ENCODE results near the gene HLA-DPB1. TPM values are rescaled to one million over a fixed set of nuclear protein-coding genes. Genes with fewer than 3 reads are reported as not detected.

HLA-DPB1 gene
- total and polyA plus RNA-seq, 5 donors from 2014 or later: 144 to 335 (median 194) TPM

DNA sequence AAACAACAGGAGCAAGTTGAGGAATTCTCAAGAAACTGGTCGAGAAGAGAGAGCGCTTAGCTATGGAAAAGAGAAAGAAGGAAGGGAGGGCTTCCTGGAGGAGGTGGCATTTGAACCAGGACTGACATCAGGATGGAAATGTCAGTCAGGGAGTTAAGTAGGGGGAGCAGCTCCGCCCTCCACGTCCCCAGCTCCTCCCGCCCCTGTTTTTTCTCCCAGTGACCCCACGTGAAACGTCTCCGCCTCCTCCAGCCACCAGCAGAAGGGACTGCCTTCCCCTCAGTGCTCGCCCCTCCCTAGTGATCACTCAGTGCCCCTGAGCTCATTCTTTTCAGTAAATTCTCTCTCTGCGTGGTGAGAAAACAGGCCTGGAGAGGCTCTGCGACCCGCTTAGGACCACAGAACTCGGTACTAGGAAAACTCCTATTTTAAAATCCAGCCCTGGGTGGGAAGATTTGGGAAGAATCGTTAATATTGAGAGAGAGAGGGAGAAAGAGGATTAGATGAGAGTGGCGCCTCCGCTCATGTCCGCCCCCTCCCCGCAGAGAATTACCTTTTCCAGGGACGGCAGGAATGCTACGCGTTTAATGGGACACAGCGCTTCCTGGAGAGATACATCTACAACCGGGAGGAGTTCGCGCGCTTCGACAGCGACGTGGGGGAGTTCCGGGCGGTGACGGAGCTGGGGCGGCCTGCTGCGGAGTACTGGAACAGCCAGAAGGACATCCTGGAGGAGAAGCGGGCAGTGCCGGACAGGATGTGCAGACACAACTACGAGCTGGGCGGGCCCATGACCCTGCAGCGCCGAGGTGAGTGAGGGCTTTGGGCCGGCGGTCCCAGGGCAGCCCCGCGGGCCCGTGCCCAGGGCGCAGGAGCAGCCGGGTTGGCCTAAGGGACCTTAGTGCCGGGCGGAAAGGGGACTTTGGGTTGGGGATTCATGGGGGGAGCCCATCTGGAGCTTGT lies 4.6 kb downstream of the HLA-DPB1 start:
- peak overlapping the region in 2 of 4 donors; percentile 41 to 68 for H3K4me3 Mint-ChIP-seq
- Histone ChIP-seq H3K9me3 (ENCODE audit: control insufficient read depth in 2 of 2, low read length in 2 of 2) (no peaks in the 10 kb centered on the region), H3K4me3 (ENCODE audit: low read depth, low read length) (no peak overlapping the region), H3K27me3 (ENCODE audit: control insufficient read depth, insufficient read depth, low read length) (no peaks in the 10 kb centered on the region), H3K4me1 (ENCODE audit: control insufficient read depth, insufficient read depth, low read length, poor library complexity, severe bottlenecking) (peaks cover 28% of the 10 kb centered on the region), H3K36me3 (ENCODE audit: control insufficient read depth, insufficient read depth, low read length) (peaks cover 19% of the 10 kb centered on the region), H3K27ac (ENCODE audit: insufficient read depth, low read length, poor library complexity, severe bottlenecking) (no peak overlapping the region)
- peak overlapping the region in 1 of 3 donors; percentile 33 for H3K27ac Mint-ChIP-seq
- H3K9me3 Mint-ChIP-seq: no peaks in the 10 kb centered on the region
- peaks cover 6% of the 10 kb centered on the region for H3K36me3 Mint-ChIP-seq
- H3K27me3 Mint-ChIP-seq: no peaks in the 10 kb centered on the region
- no peak for ATAC-seq (ENCODE audit: low read depth in 2 of 2)
- H3K4me1 Mint-ChIP-seq: peaks cover 4 to 41% (median 33%) of the 10 kb centered on the region in 4 donors
- DNase-seq: no peak

GRCh38 chr6:33081098-33081824 lies 5.5 kb downstream of the HLA-DPB1 start:
- Histone ChIP-seq H3K9me3 (ENCODE audit: control insufficient read depth in 2 of 2, low read length in 2 of 2) (no peaks in the 10 kb centered on the region), H3K27me3 (ENCODE audit: control insufficient read depth, insufficient read depth, low read length) (no peaks in the 10 kb centered on the region), H3K27ac (ENCODE audit: insufficient read depth, low read length, poor library complexity, severe bottlenecking) (no peak overlapping the region), H3K4me3 (ENCODE audit: low read depth, low read length) (no peak overlapping the region), H3K36me3 (ENCODE audit: control insufficient read depth, insufficient read depth, low read length) (peaks cover 28% of the 10 kb centered on the region), H3K4me1 (ENCODE audit: control insufficient read depth, insufficient read depth, low read length, poor library complexity, severe bottlenecking) (peaks cover 22% of the 10 kb centered on the region)
- Mint-ChIP-seq H3K27me3 (no peaks in the 10 kb centered on the region), H3K4me3 (peak overlapping the region in 3 of 4 donors; percentile 26 to 61 (median 53)), H3K4me1 (peaks cover 0 to 36% (median 29%) of the 10 kb centered on the region in 4 donors), H3K27ac (peak overlapping the region in 1 of 3 donors; percentile 59), H3K9me3 (no peaks in the 10 kb centered on the region), H3K36me3 (peaks cover 6% of the 10 kb centered on the region)
- DNase-seq (no peak), ATAC-seq (ENCODE audit: low read depth in 2 of 2) (no peak)

- no peaks in the 10 kb centered on the region for H3K27me3 ChIP-seq (ENCODE audit: control insufficient read depth, insufficient read depth, low read length)
- H3K4me1 Mint-ChIP-seq: peaks cover 0 to 33% (median 19%) of the 10 kb centered on the region in 4 donors
- H3K4me3 ChIP-seq (ENCODE audit: low read depth, low read length): no peak overlapping the region
- no peaks in the 10 kb centered on the region for H3K9me3 ChIP-seq (ENCODE audit: control insufficient read depth in 2 of 2, low read length in 2 of 2)
- H3K36me3 ChIP-seq (ENCODE audit: control insufficient read depth, insufficient read depth, low read length): peaks cover 37% of the 10 kb centered on the region
- peak overlapping the region in 1 of 4 donors; percentile 61 for H3K4me3 Mint-ChIP-seq
- peaks cover 6% of the 10 kb centered on the region for H3K36me3 Mint-ChIP-seq
- H3K27ac Mint-ChIP-seq: peak overlapping the region in 1 of 3 donors; percentile 5
- H3K27me3 Mint-ChIP-seq: no peaks in the 10 kb centered on the region
- H3K9me3 Mint-ChIP-seq: no peaks in the 10 kb centered on the region
- ATAC-seq (ENCODE audit: low read depth in 2 of 2) (no peak), DNase-seq (peak in 1 of 3 donors; percentile 45)
- H3K27ac ChIP-seq (ENCODE audit: insufficient read depth, low read length, poor library complexity, severe bottlenecking): no peak overlapping the region
- peaks cover 16% of the 10 kb centered on the region for H3K4me1 ChIP-seq (ENCODE audit: control insufficient read depth, insufficient read depth, low read length, poor library complexity, severe bottlenecking)
Measured at GRCh38 chr6:33082702-33083101, 6.9 kb downstream of the HLA-DPB1 start.

DNA sequence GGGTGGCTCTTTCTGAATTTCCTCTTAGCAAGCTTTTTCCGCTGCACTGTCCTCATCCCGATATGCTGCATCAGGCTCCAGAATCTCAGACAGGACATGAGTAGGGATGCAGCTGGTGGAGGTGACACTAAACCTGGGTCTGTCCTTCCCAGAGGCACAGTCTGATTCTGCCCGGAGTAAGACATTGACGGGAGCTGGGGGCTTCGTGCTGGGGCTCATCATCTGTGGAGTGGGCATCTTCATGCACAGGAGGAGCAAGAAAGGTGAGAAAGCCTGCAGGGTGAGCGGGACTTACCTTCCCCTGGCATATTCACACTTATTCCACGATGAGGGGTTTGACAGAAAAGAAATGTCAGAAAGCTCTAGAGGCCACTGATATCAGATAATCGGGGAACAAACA lies 9.8 kb downstream of the HLA-DPB1 start:
- peaks cover 4 to 16% (median 8%) of the 10 kb centered on the region in 4 donors for H3K4me1 Mint-ChIP-seq
- peaks cover 0 to 2% (median 0%) of the 10 kb centered on the region in 7 donors for H3K9me3 Mint-ChIP-seq
- H3K4me3 Mint-ChIP-seq: no peak overlapping the region
- Histone ChIP-seq H3K36me3 (ENCODE audit: control insufficient read depth, insufficient read depth, low read length) (peaks cover 37% of the 10 kb centered on the region), H3K27ac (ENCODE audit: insufficient read depth, low read length, poor library complexity, severe bottlenecking) (no peak overlapping the region), H3K9me3 (ENCODE audit: control insufficient read depth in 2 of 2, low read length in 2 of 2) (no peaks in the 10 kb centered on the region), H3K4me3 (ENCODE audit: low read depth, low read length) (no peak overlapping the region), H3K27me3 (ENCODE audit: control insufficient read depth, insufficient read depth, low read length) (no peaks in the 10 kb centered on the region), H3K4me1 (ENCODE audit: control insufficient read depth, insufficient read depth, low read length, poor library complexity, severe bottlenecking) (no peaks in the 10 kb centered on the region)
- peak overlapping the region in 1 of 3 donors; percentile 2 for H3K27ac Mint-ChIP-seq
- H3K36me3 Mint-ChIP-seq: peaks cover 6% of the 10 kb centered on the region
- no peaks in the 10 kb centered on the region for H3K27me3 Mint-ChIP-seq
- DNase-seq: no peak
- no peak for ATAC-seq (ENCODE audit: low read depth in 2 of 2)

GRCh38 chr6:33088258-33088930 lies 12.6 kb downstream of the HLA-DPB1 start:
- Histone ChIP-seq H3K27me3 (ENCODE audit: control insufficient read depth, insufficient read depth, low read length) (peaks cover 3% of the 10 kb centered on the region), H3K4me1 (ENCODE audit: control insufficient read depth, insufficient read depth, low read length, poor library complexity, severe bottlenecking) (no peaks in the 10 kb centered on the region), H3K4me3 (ENCODE audit: low read depth, low read length) (no peak overlapping the region), H3K27ac (ENCODE audit: insufficient read depth, low read length, poor library complexity, severe bottlenecking) (no peak overlapping the region), H3K9me3 (ENCODE audit: control insufficient read depth in 2 of 2, low read length in 2 of 2) (no peaks in the 10 kb centered on the region), H3K36me3 (ENCODE audit: control insufficient read depth, insufficient read depth, low read length) (peaks cover 31% of the 10 kb centered on the region)
- peak overlapping the region in 2 of 3 donors; percentile 1 to 41 for H3K27ac Mint-ChIP-seq
- H3K4me1 Mint-ChIP-seq: peaks cover 0 to 5% (median 5%) of the 10 kb centered on the region in 4 donors
- H3K4me3 Mint-ChIP-seq: no peak overlapping the region
- no peak for ATAC-seq (ENCODE audit: low read depth in 2 of 2)
- H3K9me3 Mint-ChIP-seq: peaks cover 0 to 2% (median 0%) of the 10 kb centered on the region in 7 donors
- no peaks in the 10 kb centered on the region for H3K27me3 Mint-ChIP-seq
- no peak for DNase-seq
- peaks cover 6% of the 10 kb centered on the region for H3K36me3 Mint-ChIP-seq

DNA sequence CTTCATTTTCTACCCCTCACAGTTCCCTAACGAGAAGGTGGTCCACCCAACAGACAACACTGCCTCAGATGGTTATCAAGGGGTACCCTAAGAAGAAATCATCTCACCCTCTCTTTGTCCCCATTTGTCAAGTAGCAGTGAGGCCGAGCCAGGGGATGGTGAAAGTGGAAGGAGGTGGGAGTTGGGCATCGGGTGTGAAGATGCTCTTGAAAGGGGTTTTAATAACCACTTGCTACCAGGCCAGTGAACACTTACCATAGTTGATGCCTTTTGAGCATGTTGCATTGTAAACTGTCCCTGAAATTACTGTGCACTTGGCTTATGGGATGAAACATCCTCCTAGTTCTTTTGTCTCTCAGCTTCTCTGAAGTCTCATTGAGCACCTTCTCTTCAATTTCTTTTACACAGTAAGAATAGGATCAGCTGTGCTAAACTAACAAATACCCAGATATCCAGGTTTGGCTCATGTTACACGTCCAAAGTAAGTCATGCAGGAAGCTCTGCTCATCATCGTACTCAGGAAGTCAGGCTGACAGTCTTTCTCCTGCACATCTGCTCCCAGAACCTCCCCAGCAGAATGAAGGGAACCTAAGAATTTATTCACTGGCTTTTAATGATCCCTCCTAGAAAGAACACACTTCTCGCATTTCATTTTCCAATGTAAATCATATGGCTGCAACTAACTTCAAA lies 13.3 kb downstream of the HLA-DPB1 start:
- Mint-ChIP-seq H3K9me3 (peaks cover 0 to 2% (median 0%) of the 10 kb centered on the region in 7 donors), H3K4me3 (no peak overlapping the region), H3K27me3 (no peaks in the 10 kb centered on the region), H3K36me3 (peaks cover 5% of the 10 kb centered on the region), H3K27ac (no peak overlapping the region), H3K4me1 (peaks cover 0 to 5% (median 5%) of the 10 kb centered on the region in 4 donors)
- Histone ChIP-seq H3K36me3 (ENCODE audit: control insufficient read depth, insufficient read depth, low read length) (peaks cover 30% of the 10 kb centered on the region), H3K4me1 (ENCODE audit: control insufficient read depth, insufficient read depth, low read length, poor library complexity, severe bottlenecking) (no peaks in the 10 kb centered on the region), H3K27ac (ENCODE audit: insufficient read depth, low read length, poor library complexity, severe bottlenecking) (no peak overlapping the region), H3K27me3 (ENCODE audit: control insufficient read depth, insufficient read depth, low read length) (peaks cover 3% of the 10 kb centered on the region), H3K9me3 (ENCODE audit: control insufficient read depth in 2 of 2, low read length in 2 of 2) (no peaks in the 10 kb centered on the region), H3K4me3 (ENCODE audit: low read depth, low read length) (no peak overlapping the region)
- no peak for ATAC-seq (ENCODE audit: low read depth in 2 of 2)
- no peak for DNase-seq

- Histone ChIP-seq H3K27ac (ENCODE audit: insufficient read depth, low read length, poor library complexity, severe bottlenecking) (no peak overlapping the region), H3K36me3 (ENCODE audit: control insufficient read depth, insufficient read depth, low read length) (peaks cover 2% of the 10 kb centered on the region), H3K9me3 (ENCODE audit: control insufficient read depth in 2 of 2, low read length in 2 of 2) (no peaks in the 10 kb centered on the region), H3K4me3 (ENCODE audit: low read depth, low read length) (no peak overlapping the region), H3K27me3 (ENCODE audit: control insufficient read depth, insufficient read depth, low read length) (peaks cover 14% of the 10 kb centered on the region), H3K4me1 (ENCODE audit: control insufficient read depth, insufficient read depth, low read length, poor library complexity, severe bottlenecking) (no peaks in the 10 kb centered on the region)
- peaks cover 0 to 8% (median 0%) of the 10 kb centered on the region in 7 donors for H3K9me3 Mint-ChIP-seq
- peak overlapping the region in 1 of 3 donors; percentile 80 for H3K27ac Mint-ChIP-seq
- peaks cover 0 to 5% (median 3%) of the 10 kb centered on the region in 4 donors for H3K4me1 Mint-ChIP-seq
- H3K4me3 Mint-ChIP-seq: no peak overlapping the region
- peaks cover 11% of the 10 kb centered on the region for H3K27me3 Mint-ChIP-seq
- H3K36me3 Mint-ChIP-seq: no peaks in the 10 kb centered on the region
- DNase-seq (peak; percentile 34 to 58 (median 39)), ATAC-seq (ENCODE audit: low read depth in 2 of 2) (peak; percentile 77 to 81)
Measured at GRCh38 chr6:33091957-33092356, 16.2 kb downstream of the HLA-DPB1 start.
